ENCODE data around the gene MYRIP. TPM values are rescaled to one million over a fixed set of nuclear protein-coding genes. Genes with fewer than 3 reads are reported as not detected.

MYRIP gene
- total and polyA plus RNA-seq, 10 of the 15 experiments (the other 5 are each of a cell fraction or from before 2014, with no cell fraction given), result 0.03 to 0.08 (median 0.04) TPM; not detected in 6

DNA sequence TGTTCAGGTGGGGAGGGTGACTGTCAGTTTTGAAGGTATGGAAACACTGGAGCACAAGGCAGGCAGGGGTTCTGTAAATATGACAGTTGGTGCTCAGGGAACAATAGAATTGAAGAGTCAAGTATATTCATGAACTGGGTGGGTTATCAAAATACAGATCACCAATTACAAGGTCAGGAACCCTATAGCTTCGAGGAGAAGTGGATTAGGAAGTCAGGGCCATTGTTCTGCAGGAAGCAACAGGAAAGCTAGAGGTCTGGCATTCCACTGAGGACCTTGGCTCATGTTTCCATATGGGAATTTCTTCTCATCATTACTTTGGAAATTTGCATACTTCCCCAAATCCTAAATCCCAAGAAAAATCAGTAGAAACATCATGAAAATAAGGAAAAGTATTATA is 125.9 kb downstream of the MYRIP start:
- H3K4me2 ChIP-seq (ENCODE audit: control insufficient read depth, insufficient read depth), result no peak overlapping the region
- intact Hi-C loops (cut with micrococcal nuclease; ENCODE audit: unreplicated experiment) (no loop called here), in situ Hi-C loops (cut with MboI) (no loop called here)
- H3K79me2 ChIP-seq (ENCODE audit: control insufficient read depth, insufficient read depth, low read length), result no peaks in the 10 kb centered on the region
- no peaks in the 10 kb centered on the region for H4K20me1 ChIP-seq (ENCODE audit: control insufficient read depth, insufficient read depth)
- H2AFZ ChIP-seq (ENCODE audit: control insufficient read depth, low read depth, low read length), result no peak overlapping the region
- H3K9me3 ChIP-seq (replicated peaks; ENCODE audit: control insufficient read depth, insufficient read depth, low read length), result no peaks in the 10 kb centered on the region
- H3K27me3 ChIP-seq (replicated peaks in 1 of 2; ENCODE audit: control insufficient read depth in 2 of 2, insufficient read depth in 2 of 2, low read length in 1 of 2), result no peaks in the 10 kb centered on the region
- DNase-seq (ENCODE audit: low read depth, low spot score) (no peak), FAIRE-seq (no peak), ATAC-seq (no peak)
- H3K4me3 ChIP-seq, result no peak overlapping the region
- no peaks in the 10 kb centered on the region for H3K36me3 ChIP-seq (ENCODE audit: control insufficient read depth in 2 of 2, insufficient read depth in 2 of 2, low read length in 1 of 2)
- H3K9ac ChIP-seq (ENCODE audit: control insufficient read depth, insufficient read depth, low read length), result no peak overlapping the region
- ChIA-PET CTCF (interaction anchor here (1.0 kb wide), 1 partner anchor 262 kb away, joined by 3 read pairs; no protein-coding TSS in a partner anchor), RAD21 (ENCODE audit: unreplicated experiment) (no interaction called here), POLR2A (no interaction called here), SMC1A (ENCODE audit: uncharacterized antibody, unreplicated experiment) (no interaction called here)
- no TSS peak for BruUV-seq (replicated peaks)
- H3K4me1 ChIP-seq (ENCODE audit: control insufficient read depth, insufficient read depth, low read length), result no peaks in the 10 kb centered on the region
- H3K27ac ChIP-seq (ENCODE audit: control insufficient read depth, insufficient read depth), result no peak overlapping the region
- WGBS (ENCODE audit: insufficient coverage, insufficient replicate concordance, low lambda C conversion rate, missing lambda C conversion rate), result 0% methylated on average over 1 of the region's 1 CpG
- TF ChIP-seq RFX5 (IDR thresholded peaks at IDR 0.05; ENCODE audit: low read depth, low read length) (no peak), WRNIP1 (IDR thresholded peaks at IDR 0.05; ENCODE audit: borderline replicate concordance, low read depth, low read length) (no peak), MYC (IDR thresholded peaks at IDR 0.05; ENCODE audit: insufficient read depth, insufficient read length, insufficient replicate concordance, low read length, severe bottlenecking) (no peak), CBFB (IDR thresholded peaks at IDR 0.05; ENCODE audit: low read depth) (no peak), ZNF274 (IDR thresholded peaks at IDR 0.05; ENCODE audit: insufficient read depth, insufficient read length) (no peak), KLF5 (IDR thresholded peaks at IDR 0.05; ENCODE audit: partially characterized antibody) (no peak), SP1 (IDR thresholded peaks at IDR 0.05; ENCODE audit: low read depth, low read length) (no peak), PAX5 (IDR thresholded peaks at IDR 0.05; ENCODE audit: borderline replicate concordance, low read depth, low read length) (no peak), EED (IDR thresholded peaks at IDR 0.05; ENCODE audit: low read depth) (no peak), TCF7 (IDR thresholded peaks at IDR 0.05; ENCODE audit: borderline replicate concordance) (no peak), POU2F2 (IDR thresholded peaks at IDR 0.05; ENCODE audit: borderline replicate concordance, low read depth, low read length) (no peak), REST (IDR thresholded peaks at IDR 0.05; ENCODE audit: low read depth, low read length) (no peak), KAT2A (conservative IDR thresholded peaks at IDR 0.05; ENCODE audit: control insufficient read depth, low read depth, low read length) (no peak), ZNF207 (IDR thresholded peaks at IDR 0.05; ENCODE audit: borderline replicate concordance) (no peak), HDAC2 (IDR thresholded peaks at IDR 0.05) (no peak)
- TF ChIP-seq, protein P1, sequence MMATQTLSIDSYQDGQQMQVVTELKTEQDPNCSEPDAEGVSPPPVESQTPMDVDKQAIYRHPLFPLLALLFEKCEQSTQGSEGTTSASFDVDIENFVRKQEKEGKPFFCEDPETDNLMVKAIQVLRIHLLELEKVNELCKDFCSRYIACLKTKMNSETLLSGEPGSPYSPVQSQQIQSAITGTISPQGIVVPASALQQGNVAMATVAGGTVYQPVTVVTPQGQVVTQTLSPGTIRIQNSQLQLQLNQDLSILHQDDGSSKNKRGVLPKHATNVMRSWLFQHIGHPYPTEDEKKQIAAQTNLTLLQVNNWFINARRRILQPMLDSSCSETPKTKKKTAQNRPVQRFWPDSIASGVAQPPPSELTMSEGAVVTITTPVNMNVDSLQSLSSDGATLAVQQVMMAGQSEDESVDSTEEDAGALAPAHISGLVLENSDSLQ (IDR thresholded peaks at IDR 0.05), result no peak
- TF ChIP-seq, protein P2, sequence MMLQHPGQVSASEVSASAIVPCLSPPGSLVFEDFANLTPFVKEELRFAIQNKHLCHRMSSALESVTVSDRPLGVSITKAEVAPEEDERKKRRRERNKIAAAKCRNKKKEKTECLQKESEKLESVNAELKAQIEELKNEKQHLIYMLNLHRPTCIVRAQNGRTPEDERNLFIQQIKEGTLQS (IDR thresholded peaks at IDR 0.05; ENCODE audit: borderline replicate concordance, extremely low read depth, low read depth, low read length), result no peak
- TF ChIP-seq, protein P3, sequence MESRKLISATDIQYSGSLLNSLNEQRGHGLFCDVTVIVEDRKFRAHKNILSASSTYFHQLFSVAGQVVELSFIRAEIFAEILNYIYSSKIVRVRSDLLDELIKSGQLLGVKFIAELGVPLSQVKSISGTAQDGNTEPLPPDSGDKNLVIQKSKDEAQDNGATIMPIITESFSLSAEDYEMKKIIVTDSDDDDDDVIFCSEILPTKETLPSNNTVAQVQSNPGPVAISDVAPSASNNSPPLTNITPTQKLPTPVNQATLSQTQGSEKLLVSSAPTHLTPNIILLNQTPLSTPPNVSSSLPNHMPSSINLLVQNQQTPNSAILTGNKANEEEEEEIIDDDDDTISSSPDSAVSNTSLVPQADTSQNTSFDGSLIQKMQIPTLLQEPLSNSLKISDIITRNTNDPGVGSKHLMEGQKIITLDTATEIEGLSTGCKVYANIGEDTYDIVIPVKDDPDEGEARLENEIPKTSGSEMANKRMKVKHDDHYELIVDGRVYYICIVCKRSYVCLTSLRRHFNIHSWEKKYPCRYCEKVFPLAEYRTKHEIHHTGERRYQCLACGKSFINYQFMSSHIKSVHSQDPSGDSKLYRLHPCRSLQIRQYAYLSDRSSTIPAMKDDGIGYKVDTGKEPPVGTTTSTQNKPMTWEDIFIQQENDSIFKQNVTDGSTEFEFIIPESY (IDR thresholded peaks at IDR 0.05), result no peak

Data from GM12878 (cell line).